ENCODE results near the gene TECR. TPM values are rescaled to one million over a fixed set of nuclear protein-coding genes. Genes with fewer than 3 reads are reported as not detected.
"Not testable (repeated sequence)": the region's sequence is repeated elsewhere in the genome, so short reads cannot be mapped to it uniquely, and the experiment has no call there.

TECR gene
- polyA plus RNA-seq, 3 donors, result 113 to 144 (median 132) TPM

- no peak for DNase-seq (ENCODE audit: low read depth in 3 of 3, low spot score in 2 of 3)
These were observed 4.1 kb downstream of the TECR start for GRCh38 chr19:14533450-14533849.

GRCh38 chr19:14536926-14537692, 7.7 kb downstream of the TECR start:
- peak in 1 of 3 donors; percentile 62 for DNase-seq (ENCODE audit: low read depth in 3 of 3, low spot score in 2 of 3)

GRCh38 chr19:14540741-14541525, 11.5 kb downstream of the TECR start:
- no peak for DNase-seq (ENCODE audit: low read depth in 3 of 3, low spot score in 2 of 3)

GRCh38 chr19:14541979-14542378, 12.6 kb downstream of the TECR start:
- DNase-seq (ENCODE audit: low read depth in 3 of 3, low spot score in 2 of 3), result not testable (repeated sequence)

- no peak for DNase-seq (ENCODE audit: low read depth in 3 of 3, low spot score in 2 of 3)
These were observed 13.4 kb downstream of the TECR start for GRCh38 chr19:14542711-14543328.

GRCh38 chr19:14544047-14544446, 14.7 kb downstream of the TECR start:
- DNase-seq (ENCODE audit: low read depth in 3 of 3, low spot score in 2 of 3), result no peak

GRCh38 chr19:14544977-14545715, 15.8 kb downstream of the TECR start:
- DNase-seq (ENCODE audit: low read depth in 3 of 3, low spot score in 2 of 3), result no peak

GRCh38 chr19:14545716-14546082, 16.3 kb downstream of the TECR start:
- DNase-seq (ENCODE audit: low read depth in 3 of 3, low spot score in 2 of 3), result no peak

GRCh38 chr19:14550201-14550754, 20.9 kb downstream of the TECR start:
- DNase-seq (ENCODE audit: low read depth in 3 of 3, low spot score in 2 of 3), result no peak

GRCh38 chr19:14551134-14552005, 22.0 kb downstream of the TECR start:
- DNase-seq (ENCODE audit: low read depth in 3 of 3, low spot score in 2 of 3), result not testable (repeated sequence)

- DNase-seq (ENCODE audit: low read depth in 3 of 3, low spot score in 2 of 3), result not testable (repeated sequence)
These were observed 22.6 kb downstream of the TECR start for GRCh38 chr19:14552006-14552360.

GRCh38 chr19:14553042-14553938, 23.9 kb downstream of the TECR start:
- no peak for DNase-seq (ENCODE audit: low read depth in 3 of 3, low spot score in 2 of 3)

- no peak for DNase-seq (ENCODE audit: low read depth in 3 of 3, low spot score in 2 of 3)
These were observed 24.5 kb downstream of the TECR start for GRCh38 chr19:14553939-14554243.

- DNase-seq (ENCODE audit: low read depth in 3 of 3, low spot score in 2 of 3), result no peak
These were observed 25.0 kb downstream of the TECR start for GRCh38 chr19:14554382-14554812.

GRCh38 chr19:14555918-14556661, 26.7 kb downstream of the TECR start:
- DNase-seq (ENCODE audit: low read depth in 3 of 3, low spot score in 2 of 3), result no peak

GRCh38 chr19:14556662-14557188, 27.3 kb downstream of the TECR start:
- no peak for DNase-seq (ENCODE audit: low read depth in 3 of 3, low spot score in 2 of 3)

- no peak for DNase-seq (ENCODE audit: low read depth in 3 of 3, low spot score in 2 of 3)
These were observed 29.1 kb downstream of the TECR start for GRCh38 chr19:14558370-14559066.

Data from right renal cortex interstitium (tissue), 3 donors.